Measurements from ENCODE around the gene HPGDS.

HPGDS gene

GRCh38 chr4:94290245-94290644 is 52.4 kb downstream of the HPGDS start:
- TF ChIP-seq, protein P1, sequence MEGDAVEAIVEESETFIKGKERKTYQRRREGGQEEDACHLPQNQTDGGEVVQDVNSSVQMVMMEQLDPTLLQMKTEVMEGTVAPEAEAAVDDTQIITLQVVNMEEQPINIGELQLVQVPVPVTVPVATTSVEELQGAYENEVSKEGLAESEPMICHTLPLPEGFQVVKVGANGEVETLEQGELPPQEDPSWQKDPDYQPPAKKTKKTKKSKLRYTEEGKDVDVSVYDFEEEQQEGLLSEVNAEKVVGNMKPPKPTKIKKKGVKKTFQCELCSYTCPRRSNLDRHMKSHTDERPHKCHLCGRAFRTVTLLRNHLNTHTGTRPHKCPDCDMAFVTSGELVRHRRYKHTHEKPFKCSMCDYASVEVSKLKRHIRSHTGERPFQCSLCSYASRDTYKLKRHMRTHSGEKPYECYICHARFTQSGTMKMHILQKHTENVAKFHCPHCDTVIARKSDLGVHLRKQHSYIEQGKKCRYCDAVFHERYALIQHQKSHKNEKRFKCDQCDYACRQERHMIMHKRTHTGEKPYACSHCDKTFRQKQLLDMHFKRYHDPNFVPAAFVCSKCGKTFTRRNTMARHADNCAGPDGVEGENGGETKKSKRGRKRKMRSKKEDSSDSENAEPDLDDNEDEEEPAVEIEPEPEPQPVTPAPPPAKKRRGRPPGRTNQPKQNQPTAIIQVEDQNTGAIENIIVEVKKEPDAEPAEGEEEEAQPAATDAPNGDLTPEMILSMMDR (conservative IDR thresholded peaks at IDR 0.05; ENCODE audit: low read depth) = no peak
- no peak for DNase-seq (ENCODE audit: low spot score)
- ChIA-PET CTCF (interaction anchor here (0.7 kb wide), 1 partner anchor 867 kb away, joined by 4 read pairs; no protein-coding TSS in a partner anchor), POLR2A (ENCODE audit: low non-redundant PET) (no interaction called here)
- H3K27ac ChIP-seq = no peak overlapping the region

DNA sequence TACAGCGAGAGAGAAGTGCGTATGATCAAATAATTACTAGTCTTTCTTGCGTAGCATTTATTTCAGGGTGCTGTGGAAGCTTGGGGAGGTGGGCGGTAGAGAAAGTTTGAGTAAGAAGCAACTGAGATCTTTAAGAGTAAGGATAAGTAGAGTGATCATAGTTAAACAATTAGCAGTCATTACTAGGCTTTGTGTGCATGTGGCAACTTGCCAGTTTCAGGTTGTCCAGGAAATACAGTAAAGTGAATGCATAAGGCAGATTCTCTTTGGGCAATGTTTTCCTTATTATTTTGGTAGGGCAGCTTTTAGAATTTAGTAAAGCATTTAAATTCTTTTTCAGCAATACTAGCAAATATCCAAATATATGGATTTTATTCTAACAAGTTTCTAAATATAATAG is 57.0 kb downstream of the HPGDS start:
- no peak for DNase-seq (ENCODE audit: low spot score)
- ChIA-PET POLR2A (ENCODE audit: low non-redundant PET) (no interaction called here), CTCF (interaction anchor here (0.6 kb wide), 1 partner anchor 475 kb away, joined by 3 read pairs; no protein-coding TSS in a partner anchor)
- H3K27ac ChIP-seq = no peak overlapping the region
- TF ChIP-seq, protein P1 (conservative IDR thresholded peaks at IDR 0.05; ENCODE audit: low read depth) = no peak

DNA sequence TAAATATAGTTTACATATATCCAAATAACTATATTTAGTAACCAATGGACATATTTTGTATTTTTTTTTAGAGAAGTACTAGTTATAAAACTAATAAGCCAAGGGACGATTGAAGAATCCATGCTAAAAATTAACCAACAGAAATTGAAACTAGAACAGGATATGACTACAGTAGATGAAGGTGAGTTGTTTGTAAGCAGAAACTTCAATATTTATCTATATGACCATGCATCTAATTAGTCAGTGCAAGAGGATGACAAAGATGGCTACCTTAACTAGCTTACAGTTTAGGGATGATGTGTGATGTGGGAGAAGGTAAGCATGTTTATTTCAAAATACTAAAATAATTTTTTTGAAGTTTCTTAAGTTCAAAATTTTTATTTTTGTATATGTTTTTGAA is 57.7 kb downstream of the HPGDS start:
- ChIA-PET POLR2A (ENCODE audit: low non-redundant PET) (no interaction called here), CTCF (no interaction called here)
- DNase-seq (ENCODE audit: low spot score) = no peak
- TF ChIP-seq, protein P1 (conservative IDR thresholded peaks at IDR 0.05; ENCODE audit: low read depth) = no peak
- H3K27ac ChIP-seq = no peak overlapping the region

DNA sequence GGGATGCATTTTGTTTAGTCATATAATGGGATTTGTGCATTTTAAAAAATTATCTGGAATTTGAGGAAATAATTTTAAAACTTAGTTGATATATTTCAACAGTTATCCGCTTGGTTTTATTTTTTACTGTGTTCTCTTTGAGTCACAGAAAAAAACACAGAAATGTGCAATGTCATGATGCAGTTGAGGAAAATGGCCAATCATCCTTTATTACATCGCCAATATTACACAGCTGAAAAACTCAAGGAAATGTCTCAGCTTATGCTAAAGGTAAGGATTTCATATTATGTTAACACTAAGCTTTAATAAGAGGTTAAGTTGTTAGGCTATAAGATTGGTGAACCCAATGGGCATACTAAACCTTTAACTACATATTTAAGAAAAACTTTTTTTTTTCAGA is 63.9 kb downstream of the HPGDS start:
- DNase-seq (ENCODE audit: low spot score) = no peak
- TF ChIP-seq, protein P1 (conservative IDR thresholded peaks at IDR 0.05; ENCODE audit: low read depth) = no peak
- CTCF ChIA-PET = no interaction called here
- no peak overlapping the region for H3K27ac ChIP-seq
- POLR2A ChIA-PET (ENCODE audit: low non-redundant PET) = no interaction called here

- POLR2A ChIA-PET (ENCODE audit: low non-redundant PET) = no interaction called here
- TF ChIP-seq, protein P1 (conservative IDR thresholded peaks at IDR 0.05; ENCODE audit: low read depth) = no peak
- CTCF ChIA-PET = no interaction called here
- DNase-seq (ENCODE audit: low spot score) = no peak
- H3K27ac ChIP-seq = no peak overlapping the region
Observed at GRCh38 chr4:94277534-94277933, 65.1 kb downstream of the HPGDS start.

DNA sequence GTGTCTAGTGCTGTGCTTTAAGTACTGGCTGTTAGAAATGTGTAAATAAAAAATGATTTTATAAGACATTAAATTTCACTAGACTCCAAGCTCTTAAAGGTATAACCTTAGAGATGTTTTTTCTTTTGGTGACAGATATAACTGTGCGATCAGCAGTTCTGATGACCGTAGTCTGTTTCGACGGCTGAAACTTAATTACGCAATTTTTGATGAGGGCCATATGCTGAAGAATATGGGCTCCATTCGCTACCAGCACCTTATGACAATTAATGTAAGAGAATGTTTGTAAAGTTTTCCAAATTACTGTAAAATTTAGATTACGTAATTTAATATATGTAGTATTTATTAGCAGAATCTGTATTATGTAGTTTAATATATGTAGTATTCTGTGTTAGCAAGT is 66.4 kb downstream of the HPGDS start:
- TF ChIP-seq, protein P1 (conservative IDR thresholded peaks at IDR 0.05; ENCODE audit: low read depth) = no peak
- DNase-seq (ENCODE audit: low spot score) = no peak
- ChIA-PET POLR2A (ENCODE audit: low non-redundant PET) (no interaction called here), CTCF (no interaction called here)
- no peak overlapping the region for H3K27ac ChIP-seq

- POLR2A ChIA-PET (ENCODE audit: low non-redundant PET) = no interaction called here
- TF ChIP-seq, protein P1 (conservative IDR thresholded peaks at IDR 0.05; ENCODE audit: low read depth) = no peak
- DNase-seq (ENCODE audit: low spot score) = no peak
- no peak overlapping the region for H3K27ac ChIP-seq
- CTCF ChIA-PET = interaction anchor here (0.6 kb wide), 1 partner anchor 331 kb away, joined by 3 read pairs; no protein-coding TSS in a partner anchor
Observed at GRCh38 chr4:94274912-94275311, 67.7 kb downstream of the HPGDS start.

Data from RWPE1 (cell line).